ENCODE data around the gene ZNF8.
"Not testable (repeated sequence)": the region's sequence is repeated elsewhere in the genome, so short reads cannot be mapped to it uniquely, and the experiment has no call there.

ZNF8 gene

DNA sequence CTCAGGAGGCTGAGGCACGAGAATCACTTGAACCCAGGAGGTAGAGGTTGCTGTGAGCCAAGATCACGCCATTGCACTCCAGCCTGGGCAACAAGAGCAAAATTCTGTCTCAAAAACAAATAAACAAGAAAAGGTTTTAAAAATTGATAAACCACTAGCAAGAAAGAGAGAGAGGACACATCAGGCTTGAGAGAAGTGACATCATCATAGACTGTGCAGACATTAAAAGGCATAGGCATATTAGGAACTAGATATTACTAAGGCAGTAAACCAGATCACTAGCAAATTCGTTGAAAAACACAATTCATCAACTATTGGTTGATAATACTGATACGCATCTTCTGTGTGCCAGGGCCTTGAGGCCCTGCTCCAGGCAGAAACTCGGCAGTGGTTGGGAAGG lies 66.8 kb downstream of the ZNF8 start:
- no peak overlapping the region for H3K4me3 ChIP-seq (ENCODE audit: low read depth, low read length)
- DNase-seq (ENCODE audit: low read depth): no peak
- TF ChIP-seq, protein P1, sequence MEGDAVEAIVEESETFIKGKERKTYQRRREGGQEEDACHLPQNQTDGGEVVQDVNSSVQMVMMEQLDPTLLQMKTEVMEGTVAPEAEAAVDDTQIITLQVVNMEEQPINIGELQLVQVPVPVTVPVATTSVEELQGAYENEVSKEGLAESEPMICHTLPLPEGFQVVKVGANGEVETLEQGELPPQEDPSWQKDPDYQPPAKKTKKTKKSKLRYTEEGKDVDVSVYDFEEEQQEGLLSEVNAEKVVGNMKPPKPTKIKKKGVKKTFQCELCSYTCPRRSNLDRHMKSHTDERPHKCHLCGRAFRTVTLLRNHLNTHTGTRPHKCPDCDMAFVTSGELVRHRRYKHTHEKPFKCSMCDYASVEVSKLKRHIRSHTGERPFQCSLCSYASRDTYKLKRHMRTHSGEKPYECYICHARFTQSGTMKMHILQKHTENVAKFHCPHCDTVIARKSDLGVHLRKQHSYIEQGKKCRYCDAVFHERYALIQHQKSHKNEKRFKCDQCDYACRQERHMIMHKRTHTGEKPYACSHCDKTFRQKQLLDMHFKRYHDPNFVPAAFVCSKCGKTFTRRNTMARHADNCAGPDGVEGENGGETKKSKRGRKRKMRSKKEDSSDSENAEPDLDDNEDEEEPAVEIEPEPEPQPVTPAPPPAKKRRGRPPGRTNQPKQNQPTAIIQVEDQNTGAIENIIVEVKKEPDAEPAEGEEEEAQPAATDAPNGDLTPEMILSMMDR (IDR thresholded peaks at IDR 0.05; ENCODE audit: low read depth, low read length, missing control alignments): no peak

DNA sequence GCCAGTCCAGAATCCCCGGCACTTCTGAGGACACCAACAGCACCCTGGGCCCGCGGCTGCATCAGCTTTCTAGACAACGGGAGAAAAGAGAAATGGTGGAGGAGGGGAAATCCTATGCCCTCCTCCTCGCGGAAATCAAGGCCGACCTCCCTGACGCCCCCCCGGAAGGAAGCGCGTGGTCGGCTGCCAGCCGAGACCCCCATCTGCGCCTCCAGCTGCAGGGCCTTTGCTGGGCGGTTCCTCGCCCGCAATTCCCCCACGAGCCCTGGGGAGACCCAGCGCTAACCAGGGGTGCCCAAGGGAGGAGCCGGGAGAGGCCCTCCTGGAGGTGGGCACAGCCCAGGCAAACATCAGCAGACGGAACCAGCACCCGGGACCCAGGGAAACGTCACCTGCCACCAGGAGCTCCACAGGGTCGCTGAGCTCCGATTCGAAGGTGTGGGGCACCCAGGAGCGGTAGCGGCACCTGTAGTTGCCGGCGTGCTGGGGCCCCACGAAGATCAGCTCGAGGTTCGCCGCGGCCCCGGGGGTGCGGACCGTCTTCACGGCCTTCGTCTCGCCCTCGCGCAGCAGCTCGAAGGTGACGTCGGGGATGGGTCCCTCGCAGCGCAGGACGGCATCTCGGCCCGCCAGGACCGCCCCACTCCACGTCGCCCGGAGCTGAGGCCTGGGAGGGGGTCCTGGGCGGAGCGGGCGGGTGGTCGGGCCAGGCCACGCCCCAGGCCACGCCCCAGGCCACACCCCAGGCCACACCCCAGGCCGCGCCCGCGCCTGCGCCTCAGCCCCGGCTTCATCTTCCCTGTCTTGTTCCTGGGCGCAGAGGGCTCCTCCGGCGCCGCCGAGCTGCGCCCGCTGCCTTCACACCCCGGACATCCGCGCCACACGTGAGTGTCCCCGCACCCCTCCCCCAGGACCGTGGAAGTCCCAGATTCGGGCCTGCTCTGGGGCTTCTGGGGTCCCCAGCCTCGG lies 68.5 kb downstream of the ZNF8 start:
- peak; percentile 33 for DNase-seq (ENCODE audit: low read depth)
- peak overlapping the region; percentile 77 for H3K4me3 ChIP-seq (ENCODE audit: low read depth, low read length)
- TF ChIP-seq, protein P1 (IDR thresholded peaks at IDR 0.05; ENCODE audit: low read depth, low read length, missing control alignments): no peak

DNA sequence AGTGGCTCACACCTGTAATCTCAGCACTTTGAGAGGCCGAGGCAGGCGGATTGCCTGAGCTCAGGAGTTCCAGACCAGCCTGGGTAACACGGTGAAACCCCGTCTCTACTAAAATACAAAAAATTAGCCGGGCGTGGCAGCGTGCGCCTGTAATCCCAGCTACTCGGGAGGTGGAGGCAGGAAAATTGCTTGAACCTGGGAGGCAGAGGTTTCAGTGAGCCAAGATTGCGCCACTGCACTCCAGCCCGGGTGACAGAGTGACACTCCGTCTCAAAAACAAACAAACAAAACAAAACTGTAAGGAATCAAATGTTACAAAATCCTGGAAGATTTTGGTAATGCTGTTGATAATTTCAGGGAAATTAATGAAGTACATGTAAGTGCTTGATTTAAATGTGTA lies 69.3 kb downstream of the ZNF8 start:
- peak overlapping the region; percentile 77 for H3K4me3 ChIP-seq (ENCODE audit: low read depth, low read length)

DNA sequence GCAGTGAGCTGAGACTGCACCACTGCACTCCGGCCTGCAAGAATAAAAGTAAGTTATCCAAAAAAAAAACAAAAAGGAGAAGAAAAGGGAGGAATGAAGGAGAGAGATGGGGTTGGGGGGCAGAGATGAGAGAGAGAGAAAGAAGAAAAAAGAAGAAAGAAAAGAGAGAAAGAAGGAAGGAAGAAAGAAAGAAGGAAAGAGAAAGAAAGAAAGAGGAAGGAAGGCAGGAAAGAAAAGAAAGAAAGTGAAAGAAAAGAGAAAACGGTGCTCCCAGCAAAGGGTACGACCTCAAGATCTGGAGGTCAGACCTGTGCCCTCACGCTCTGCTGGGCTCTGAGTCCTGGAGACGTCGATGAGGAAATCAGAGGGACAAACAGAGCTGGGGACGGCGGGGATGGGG lies 70.8 kb downstream of the ZNF8 start:
- TF ChIP-seq, protein P1 (IDR thresholded peaks at IDR 0.05; ENCODE audit: low read depth, low read length, missing control alignments): no peak
- H3K4me3 ChIP-seq (ENCODE audit: low read depth, low read length): no peak overlapping the region
- no peak for DNase-seq (ENCODE audit: low read depth)

More for the DNA sequence above, 69.3 kb downstream of the ZNF8 start:
- DNase-seq (ENCODE audit: low read depth): not testable (repeated sequence)

DNA sequence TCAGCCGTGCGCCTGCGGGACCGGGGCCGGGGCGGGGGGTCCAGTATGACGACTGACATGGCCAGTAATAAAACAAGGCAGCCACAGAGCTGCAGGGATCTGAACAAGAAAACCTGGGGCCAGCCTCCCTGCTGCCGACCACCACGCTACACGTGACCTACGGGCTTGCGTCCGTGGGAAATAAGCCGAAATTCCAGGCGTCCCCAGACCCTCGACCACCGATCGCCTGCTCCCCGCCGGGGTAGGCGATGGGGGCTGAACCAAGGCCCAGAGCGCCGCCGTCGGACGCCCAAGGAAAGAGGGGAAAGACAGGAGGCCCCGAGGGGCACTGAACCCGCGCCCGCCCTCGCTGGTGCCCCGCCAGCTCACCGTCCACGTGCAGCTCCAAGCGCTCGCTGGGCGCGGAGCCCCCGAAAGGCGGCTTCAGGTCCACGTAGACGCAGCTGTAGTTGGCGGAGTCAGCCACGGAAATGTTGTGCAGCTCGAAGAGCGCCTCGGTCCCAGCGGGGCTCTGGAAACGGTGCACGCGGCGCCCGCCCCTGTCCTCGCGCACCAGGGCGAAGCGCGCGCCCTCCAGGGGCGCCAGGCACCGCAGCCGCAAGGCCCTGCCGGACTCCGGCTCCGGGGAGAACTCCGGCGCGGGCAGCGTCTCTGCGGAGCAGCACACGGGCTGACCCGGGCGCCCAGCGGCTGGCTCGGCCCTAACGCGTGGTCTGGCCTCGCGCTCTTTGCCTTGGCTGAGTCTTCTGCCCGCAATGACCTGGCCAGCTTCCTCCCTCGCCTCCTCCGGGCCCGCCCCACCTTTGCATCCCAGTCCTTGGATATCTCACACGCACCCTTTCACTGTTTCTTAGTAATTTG lies 71.5 kb downstream of the ZNF8 start:
- DNase-seq (ENCODE audit: low read depth): no peak
- H3K4me3 ChIP-seq (ENCODE audit: low read depth, low read length): no peak overlapping the region
- TF ChIP-seq, protein P1 (IDR thresholded peaks at IDR 0.05; ENCODE audit: low read depth, low read length, missing control alignments): no peak

DNA sequence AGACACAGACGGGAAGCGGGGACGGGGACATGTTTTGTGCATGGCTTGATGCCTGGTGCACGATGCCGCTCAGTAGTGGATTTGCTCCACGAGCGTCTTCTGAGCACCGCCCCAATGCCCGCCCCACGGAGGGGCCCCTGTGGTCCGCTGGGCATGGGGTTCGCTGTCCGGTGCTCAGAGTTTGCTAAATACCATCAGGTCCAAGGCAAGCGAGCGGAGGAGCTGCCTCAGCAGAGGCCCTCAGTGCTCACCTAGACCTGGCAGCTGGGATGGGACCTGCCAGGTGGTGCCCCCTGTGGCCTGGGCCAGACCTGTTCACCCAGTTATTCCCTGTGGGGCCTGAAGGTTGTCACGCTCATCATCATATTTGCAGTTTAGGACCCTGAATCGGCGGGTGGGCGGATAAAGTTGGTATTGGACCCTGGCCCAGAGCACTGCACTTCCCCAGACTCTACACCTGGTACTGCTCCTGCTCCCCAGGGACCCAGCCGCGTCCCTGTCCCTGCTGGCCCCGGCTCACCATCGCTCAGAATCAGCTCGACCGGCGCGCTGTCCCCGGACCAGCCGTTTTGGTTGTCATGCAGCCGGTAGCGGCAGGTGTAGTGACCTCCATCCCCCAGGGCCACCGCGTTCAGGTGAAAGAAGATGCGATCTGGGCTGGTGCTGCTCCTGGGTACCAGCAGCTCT lies 72.3 kb downstream of the ZNF8 start:
- DNase-seq (ENCODE audit: low read depth): no peak
- no peak overlapping the region for H3K4me3 ChIP-seq (ENCODE audit: low read depth, low read length)
- TF ChIP-seq, protein P1 (IDR thresholded peaks at IDR 0.05; ENCODE audit: low read depth, low read length, missing control alignments): no peak

DNA sequence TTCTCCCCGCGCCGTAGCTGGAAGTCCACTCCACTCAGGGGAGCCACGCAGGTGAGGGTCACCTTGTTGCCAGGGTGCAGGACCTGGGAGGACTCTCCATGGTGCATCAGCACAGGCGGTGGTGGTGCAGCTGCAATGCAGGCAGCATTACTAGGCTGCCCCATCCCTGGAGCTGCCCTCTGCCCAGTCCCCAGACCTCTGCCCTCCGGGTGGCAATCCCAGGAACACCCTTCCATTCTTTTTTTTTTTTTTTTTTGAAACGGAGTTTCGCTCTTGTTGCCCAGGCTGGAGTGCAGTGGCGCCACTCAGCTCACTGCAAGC lies 72.8 kb downstream of the ZNF8 start:
- no peak for DNase-seq (ENCODE audit: low read depth)
- no peak overlapping the region for H3K4me3 ChIP-seq (ENCODE audit: low read depth, low read length)
- TF ChIP-seq, protein P1 (IDR thresholded peaks at IDR 0.05; ENCODE audit: low read depth, low read length, missing control alignments): no peak
